Activated CD8-positive, alpha-beta memory T cell treated with anti-CD3 and anti-CD28 coated beads for 1 hour (primary cell): ENCODE data around the gene MIOS.

Experiments used
- DNase-seq, 2 donors: peaks; one replicate each; pipeline ENCODE4 v3.0.0-alpha.2; 2020; ENCODE audit warnings: low read depth in 1 of 2; ENCODE audit errors: extremely low read depth in 1 of 2

MIOS gene

DNA sequence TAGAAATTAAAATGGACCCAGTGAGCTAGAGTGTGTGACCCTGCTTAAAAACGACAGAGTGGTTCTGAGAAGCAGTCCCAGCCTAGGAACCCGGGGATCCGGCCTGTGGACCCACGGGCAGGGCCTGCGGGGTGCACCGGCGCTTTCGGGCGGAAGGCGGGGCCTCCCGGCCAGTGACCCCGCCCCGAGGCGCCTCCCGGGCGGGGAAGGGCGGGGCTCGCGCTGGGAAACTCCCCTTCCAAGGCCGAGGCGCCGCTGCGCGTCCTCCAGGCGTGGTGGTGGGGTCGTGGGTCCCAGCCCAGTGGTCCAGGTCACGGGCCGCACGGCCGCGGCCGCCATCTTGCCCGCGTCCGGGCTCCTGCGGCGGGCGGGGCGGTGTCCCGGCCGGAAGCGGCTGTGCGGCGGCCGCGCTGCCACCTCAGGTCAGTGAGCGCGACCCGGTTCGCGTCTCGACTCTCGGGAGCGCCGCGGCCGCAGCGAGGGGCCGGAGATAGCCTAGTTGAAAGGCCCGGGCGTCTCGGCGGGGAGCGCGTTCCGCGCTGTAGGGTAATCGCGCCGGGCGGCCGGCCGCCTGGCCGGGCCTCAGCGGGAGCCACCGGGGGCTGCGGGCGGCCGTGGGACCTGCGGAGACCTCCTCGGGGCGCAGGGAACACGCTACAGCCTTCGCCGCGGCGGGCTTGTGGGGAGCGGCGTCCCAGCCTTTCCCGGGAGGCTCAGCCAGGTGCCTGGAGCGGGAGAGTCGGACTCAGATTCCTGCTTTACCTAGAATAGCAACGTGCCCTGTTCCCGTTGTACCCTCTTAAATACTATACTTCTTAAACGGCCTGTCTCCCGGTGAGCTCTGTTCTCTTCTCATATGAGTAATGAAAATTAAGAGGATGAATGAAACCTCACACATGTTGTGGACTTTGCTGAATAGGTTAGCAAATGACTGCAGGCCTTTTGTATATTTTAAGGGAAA is at the start of gene MIOS:
Gene MIOS, plus strand, starts transcription at position 234 of the 961 bp plus-strand sequence. CDS start 5,592 bp downstream, outside the sequence.
- DNase-seq = peak; percentile 34 to 73

DNA sequence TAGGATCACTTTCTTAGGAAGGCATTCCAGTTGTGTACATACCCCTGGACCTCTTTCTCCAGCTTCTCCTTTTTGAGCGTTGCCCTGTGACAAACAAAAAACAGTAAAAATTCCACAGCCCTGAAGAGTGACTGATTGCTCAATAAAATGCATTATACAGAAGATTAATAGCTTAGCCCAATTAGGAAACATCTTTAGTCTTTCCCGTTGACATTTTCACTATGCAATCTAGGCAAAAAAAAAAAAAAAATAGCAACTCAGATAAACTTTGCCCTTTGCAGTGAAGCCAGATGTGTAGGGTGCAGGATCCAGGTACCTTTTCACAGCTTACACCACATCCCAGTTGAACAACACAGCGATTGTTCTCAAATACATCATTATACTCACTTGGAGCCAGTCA is 48.9 kb upstream of the MIOS start:
- DNase-seq = no peak

DNA sequence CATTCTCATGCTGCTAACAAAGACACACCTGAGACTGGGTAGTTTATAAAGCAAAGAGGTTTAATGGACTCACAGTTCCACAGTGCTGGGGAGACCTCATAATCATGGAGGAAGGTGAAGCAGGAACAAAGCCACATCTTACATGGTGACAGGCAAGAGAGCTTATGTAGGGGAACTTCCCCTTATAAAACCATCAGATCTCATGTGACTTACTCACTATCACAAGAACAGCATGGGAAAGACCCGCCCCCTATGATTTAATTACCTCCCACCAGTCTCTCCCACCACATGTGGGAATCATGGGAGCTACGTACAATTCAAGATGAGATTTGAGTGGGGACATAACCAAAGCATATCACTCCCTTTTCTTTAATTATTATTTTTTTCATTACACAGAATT is 47.6 kb upstream of the MIOS start:
- DNase-seq = no peak

DNA sequence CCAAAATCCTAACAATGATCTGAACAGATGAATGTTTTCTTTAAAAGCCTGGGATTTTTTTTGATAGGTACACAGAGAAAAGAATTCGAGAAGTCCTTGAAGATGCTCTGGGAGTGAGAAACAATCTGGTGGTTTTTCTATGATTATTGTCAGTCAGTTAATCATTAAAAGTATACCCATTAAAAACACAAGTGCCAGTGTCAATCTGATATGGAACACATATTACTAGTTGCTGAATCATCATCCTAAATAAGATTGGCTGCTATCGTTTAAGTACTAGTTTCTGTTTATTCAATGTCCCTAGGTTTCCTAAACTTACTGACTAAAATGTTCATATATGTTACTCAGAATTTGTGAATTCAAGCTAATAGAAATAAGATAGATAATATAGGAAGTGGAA is 47.2 kb upstream of the MIOS start:
- DNase-seq = no peak

DNA sequence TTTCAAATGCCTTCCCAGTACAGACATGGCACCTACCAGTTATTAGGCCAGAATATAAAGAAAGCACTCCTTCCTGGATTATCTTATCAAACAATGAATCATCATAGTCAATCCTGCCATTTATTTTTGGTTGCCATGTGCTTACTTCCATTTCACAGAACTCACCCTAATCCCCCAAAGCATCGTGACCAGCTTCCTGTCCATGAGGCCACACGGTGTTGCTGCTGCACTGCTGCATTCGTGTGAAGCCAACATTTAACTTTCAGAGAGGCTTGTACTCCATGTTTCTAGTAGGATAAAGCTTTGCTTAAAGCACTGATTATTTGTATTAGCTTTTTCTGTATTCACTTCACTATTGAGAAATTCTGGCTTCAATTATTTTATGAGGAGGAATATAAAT is 45.4 kb upstream of the MIOS start:
- DNase-seq = no peak

DNA sequence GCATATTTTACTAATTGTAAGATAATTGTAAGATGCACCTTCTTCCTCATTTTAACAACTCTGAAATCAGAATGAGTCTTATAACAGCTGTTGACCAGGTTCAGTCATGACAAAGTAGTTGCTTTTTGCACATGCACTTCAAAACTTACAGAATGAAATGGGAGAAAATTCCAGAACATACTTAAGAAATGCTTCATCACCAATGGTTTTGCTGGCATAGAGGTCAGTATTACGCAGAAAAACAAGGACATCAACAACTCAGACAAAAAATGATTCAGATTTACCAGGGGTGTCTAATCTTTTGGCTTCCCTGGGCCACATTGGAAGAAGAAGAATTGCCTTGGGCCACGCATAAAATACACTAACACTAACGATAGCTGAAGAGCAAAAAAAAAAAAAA is 44.3 kb upstream of the MIOS start:
- no peak for DNase-seq

DNA sequence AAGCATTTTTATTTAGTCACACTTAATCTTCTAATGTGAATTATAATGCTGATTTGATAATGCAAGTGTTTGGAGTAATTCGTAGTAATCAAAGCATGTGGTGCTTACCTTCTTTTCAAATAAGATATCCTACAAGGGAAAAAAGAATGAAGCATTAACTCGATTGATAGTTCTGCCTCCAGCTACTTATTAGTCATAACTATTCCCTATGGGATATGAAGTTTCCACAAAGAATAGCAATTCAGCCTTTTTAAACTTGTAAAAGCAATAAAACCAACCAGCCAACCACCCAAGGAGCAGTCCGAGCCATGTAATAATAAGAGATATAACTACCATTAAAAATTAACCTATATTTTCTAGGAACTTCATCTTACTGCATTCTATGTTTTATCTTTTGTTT is 42.6 kb upstream of the MIOS start:
- DNase-seq = no peak

DNA sequence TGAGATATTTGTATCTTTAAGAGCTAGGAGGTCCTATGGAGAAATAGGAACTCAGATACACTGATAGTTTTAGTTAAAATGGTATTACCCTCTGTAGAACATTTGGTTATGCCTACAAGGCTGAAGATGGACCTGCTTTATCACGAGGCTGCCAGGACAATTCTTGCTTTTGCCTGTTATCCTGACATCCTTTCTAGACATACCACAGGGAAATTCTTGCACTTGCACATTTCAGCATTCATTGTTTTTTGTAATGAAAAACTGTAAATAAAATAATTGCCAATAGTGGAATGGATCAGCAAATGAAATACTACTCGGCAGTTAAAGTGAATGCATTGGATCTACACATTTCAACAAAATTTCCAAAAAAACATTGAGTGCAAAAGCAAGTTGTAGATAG is 40.7 kb upstream of the MIOS start:
- no peak for DNase-seq

DNA sequence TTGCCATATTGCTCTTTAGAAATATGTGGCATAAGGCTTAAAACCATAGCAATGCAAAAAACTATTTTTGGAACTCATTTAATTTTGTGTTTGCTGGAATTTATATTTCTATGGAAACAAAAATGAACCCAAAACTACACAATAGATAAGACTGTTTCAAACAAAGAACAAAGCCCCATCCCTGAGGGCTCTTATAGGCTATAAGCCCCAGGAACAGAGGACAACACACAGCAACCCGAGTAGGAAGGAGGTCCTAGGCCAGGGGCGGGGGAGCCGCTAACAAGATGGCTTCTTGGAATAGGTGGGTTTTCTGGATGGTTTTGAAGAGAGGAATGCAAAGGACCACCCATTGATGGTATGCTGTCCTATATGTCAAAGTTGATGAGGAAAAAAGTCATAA is 39.6 kb upstream of the MIOS start:
- no peak for DNase-seq

DNA sequence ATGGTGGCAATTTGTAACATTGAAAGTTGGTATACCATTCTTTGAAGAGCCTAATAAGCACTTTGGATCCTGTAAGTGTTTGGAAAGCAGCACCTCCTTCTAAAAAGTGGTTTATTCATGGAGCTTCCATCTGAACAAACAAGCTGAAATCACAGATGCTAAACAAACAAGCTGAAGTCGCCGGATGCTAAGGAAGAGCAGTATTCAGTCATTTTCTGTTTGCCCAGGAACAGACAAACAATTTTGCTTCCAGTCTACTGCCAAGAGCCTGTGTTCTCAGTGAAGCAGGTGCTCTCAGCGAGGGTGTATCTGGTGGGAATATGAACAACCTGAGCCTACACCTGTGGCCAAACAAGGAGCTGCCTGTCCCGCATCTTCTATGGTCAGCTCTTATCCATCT is 37.4 kb upstream of the MIOS start:
- no peak for DNase-seq

DNA sequence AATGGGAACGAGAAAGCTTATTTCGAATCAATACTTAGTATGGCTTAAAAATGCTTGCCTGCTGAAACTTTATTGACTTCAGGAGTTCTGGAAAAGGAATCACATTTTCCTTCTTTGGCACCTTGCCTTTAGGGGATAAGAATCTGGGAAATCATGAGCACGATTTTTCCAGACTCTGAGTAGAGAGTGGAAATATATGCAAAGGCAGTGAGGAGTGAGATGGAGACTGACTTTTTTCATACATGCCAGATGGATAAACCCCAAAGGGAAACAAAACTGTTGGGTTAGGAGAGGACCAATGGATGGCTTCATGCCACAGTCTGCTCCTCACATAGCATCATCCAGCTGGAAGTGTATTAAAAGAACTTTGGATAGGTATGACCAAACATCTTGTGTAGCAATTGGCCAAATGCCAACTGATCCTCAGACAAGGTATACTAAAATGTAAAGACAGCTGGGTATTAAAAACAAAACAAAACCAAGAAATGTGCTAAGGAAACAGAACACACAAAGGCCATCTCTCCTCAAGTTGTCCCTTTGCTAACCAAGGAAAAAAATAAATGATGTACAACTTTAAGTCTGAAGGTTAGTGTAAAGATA is 32.8 kb upstream of the MIOS start:
- DNase-seq = no peak

DNA sequence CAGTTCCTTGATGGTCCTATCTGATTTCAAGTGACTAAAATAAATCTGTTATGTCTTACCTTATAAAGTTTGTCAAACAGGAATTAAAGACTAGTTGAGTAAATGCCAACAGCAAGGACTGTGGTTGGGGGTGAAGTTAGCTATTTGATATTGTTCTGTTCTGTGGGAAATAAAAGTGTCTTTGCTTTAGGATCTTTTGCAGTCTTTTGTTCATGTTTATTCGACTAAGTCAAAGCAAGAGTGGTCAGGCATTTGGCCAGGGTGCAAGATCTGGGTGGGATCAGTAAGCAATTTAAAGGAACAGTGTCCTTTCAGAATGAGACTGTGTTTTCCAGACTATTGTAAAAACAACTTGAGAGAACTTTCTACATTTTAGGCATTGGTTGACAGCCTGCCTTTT is 31.0 kb upstream of the MIOS start, which contains the start of gene COL28A1:
Gene COL28A1, minus strand, starts transcription at position 183 of the 400 bp plus-strand sequence. CDS start 2,998 bp downstream, outside the sequence.
- DNase-seq = no peak

DNA sequence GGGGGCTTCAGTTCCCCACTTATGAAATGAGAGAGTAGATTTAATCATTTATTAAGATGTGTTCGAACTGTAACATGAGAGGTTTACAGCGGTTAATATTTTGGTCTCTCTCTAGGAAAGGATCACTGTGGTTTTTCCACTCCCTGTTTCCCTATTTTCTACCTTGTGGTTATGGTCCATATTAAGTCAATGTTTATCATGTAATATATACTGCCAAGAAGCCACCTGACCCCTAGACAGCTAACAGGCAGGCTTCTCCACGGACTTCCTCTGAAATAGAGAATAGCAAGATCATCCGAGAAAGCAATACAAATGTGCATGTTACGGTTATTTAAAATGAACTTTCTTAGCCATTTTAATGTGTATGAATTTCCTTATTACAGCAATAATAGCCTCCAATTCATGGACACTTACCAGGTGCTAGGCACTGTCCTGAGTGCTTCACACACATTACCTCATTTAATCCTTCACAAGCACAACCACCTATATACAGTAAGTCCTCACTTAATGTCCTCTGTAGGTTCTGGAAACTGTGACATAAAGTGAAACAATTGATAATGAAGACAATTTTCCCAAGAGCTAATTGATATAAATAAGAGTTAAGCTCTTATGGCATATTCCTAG is 30.2 kb upstream of the MIOS start:
- no peak for DNase-seq

DNA sequence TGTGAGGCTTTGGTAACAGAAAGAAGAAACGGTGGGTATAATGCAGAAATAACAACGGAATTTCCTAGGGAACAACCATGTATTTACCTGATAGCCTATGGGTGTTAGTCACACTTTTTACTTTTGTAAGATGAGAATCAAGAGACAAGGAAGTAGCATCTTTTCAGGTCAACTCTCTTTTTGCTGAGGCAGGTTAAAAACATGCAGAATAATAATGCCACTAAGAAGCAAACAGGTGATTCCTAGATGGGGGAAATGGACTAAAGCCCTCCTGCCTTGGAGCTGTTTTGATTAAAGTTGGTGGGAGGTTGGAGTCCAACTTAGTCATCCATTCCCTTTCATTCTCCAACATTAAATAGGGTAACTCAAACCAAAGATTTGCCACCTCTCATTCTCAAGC is 29.0 kb upstream of the MIOS start:
- no peak for DNase-seq

DNA sequence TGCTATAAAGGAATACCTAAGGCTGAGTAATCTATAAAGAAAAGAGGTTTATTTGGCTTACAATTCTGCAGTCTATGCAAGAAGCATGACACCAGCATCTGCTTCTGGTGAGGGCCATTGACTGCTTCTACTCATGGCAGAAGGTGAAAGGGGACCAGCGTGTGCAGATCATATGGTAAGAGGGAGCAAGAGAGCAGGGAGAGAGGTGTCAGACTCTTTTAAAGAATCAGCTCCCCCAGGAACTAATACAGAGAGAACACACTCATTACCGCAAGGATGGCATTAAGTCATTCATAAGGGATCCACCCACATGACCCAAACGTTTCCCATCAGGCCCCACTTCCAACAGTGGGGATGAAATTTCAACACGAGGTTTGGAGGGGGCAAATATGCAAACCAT is 27.5 kb upstream of the MIOS start:
- DNase-seq = no peak

DNA sequence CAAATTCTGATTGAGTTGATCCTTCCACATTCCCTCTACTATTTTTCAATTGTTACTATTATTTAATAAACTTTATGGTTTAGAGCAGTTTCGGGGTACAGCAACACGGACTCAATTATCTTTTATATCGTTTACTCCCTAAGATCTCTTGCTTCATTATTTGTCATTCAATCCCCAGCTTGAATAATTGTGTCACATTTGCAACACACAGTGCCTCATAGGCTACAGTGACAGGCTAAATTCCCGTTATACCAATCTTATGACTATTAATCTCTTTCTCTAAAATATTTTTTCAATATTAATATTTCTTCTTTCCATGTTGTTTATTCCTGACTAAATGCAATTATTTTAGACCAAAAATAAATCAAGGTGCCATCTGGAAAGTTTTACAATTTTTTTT is 27.0 kb upstream of the MIOS start:
- DNase-seq = no peak

DNA sequence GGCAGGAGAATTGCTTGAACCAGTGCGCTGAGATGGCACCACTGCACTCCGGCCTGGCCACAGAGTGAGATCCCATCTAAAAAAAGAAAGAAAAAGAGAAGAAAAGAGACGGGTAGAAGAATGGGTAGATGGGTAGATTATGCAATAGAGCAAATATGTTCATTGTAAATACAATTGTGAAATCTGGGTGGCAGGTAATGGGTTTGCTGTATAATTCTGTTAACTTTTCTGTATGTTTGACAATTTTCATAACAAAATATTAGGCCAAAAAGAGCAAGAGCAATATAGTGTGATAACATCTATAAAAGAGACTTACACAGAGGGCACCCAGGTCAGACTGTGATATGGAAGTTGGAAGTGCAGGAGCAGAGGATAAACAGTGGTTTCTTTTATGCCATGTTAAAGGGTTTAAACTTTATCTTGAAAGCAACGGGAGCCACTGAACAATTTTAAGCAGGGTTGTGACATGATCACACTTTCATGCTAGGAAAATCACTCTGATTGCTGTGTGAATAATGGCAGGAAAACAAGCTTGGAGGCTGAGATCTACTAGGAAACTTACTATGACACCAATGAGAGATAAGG is 24.3 kb upstream of the MIOS start:
- no peak for DNase-seq

DNA sequence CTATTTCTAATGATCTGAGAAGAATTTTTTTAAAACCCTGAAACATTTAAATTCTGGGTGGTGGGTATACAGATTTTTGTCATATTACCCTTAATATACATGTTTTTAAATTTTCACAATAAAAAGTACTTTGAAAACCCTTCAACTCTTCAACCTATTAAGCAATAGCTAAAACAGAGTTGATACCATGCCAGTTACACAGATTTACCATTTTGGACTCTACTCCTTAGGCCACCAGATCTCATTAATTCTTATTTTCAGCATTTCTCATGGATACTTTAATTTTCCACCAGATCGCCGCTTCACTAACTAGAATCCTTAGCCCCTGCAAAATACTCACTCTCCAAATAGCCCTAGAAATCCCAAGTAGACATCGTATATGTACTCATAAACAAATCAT is 18.3 kb upstream of the MIOS start:
- no peak for DNase-seq

DNA sequence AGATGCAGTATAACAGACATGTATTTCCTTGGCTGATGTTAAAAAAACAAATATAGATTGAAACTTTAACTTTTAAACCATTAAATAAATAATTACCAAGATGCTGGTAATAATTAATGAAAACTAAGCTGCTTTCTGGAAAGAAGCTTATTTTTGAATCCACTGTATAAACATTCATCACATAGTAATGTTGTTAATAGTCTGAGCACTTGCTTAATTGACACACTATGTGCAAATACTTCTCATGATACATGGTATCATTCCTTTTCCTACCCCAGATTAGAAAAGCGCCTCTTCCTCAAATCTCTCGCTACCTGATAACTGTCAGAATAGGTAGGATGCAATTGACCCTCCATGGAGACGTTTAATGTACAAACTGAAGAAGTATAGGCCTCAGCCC is 16.0 kb upstream of the MIOS start:
- no peak for DNase-seq

DNA sequence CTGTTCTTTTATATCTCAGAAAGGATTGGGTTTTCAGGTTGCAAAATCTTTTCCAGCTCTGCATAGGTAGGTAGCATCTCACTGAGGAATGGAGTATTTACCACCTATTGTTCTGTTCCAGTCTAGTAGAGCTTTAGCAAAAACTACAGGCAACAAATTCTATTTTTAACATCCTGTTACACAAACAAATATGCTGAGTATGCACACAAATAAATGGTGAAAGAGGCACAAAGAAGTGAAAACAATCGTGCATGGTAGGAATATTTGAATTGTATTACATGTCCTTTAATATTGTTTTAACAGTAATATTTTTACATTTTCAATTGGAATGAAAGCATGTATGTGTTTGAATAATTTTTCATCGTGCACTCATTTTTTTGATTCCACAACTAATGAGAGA is 14.5 kb upstream of the MIOS start:
- no peak for DNase-seq

DNA sequence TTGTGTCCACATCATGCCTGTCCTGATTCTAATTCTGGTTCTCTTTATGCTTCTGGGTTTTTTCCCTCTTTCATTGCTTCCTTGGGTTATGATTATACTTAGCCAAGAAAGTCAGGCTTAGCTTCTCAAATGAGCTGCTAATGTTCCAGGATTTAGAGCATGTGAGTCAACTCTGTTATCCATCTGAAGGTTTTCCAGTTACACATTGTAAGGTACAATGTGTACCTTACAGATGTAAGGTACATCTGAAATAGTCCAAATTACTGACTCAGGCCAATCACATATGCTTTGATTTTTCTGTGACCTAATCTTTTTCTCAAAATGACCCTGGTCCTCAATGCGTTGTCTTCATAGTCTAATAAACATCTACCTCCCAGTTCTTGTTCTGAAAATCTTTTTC is 13.3 kb upstream of the MIOS start:
- no peak for DNase-seq
